Epithelial cell of esophagus (primary cell): ENCODE data around the gene NLRC5.
A peak's percentile ranks its signal among the peaks of the same experiment; 100 is the strongest.
"Not testable (repeated sequence)": the region's sequence is repeated elsewhere in the genome, so short reads cannot be mapped to it uniquely, and the experiment has no call there.

ENCODE experiments used
- DNase-seq: peaks from one replicate; pipeline ENCODE4 v3.0.0; 2010; ENCODE audit warnings: low read depth
- H3K4me3 ChIP-seq: 2 replicates; pipeline ENCODE4 v1.5.1; 2011; ENCODE audit warnings: mild to moderate bottlenecking, low read length, control low read depth
- CTCF ChIP-seq: IDR thresholded peaks from 2 replicates; pipeline ENCODE4 v1.5.1; 2011; ENCODE audit warnings: low read depth, mild to moderate bottlenecking, low read length, control low read depth, inconsistent platforms; ENCODE audit not compliant: insufficient read depth; ENCODE audit errors: missing control alignments

The NLRC5 gene

GRCh38 chr16:57055671-57056070 lies 66.3 kb downstream of the NLRC5 start:
- TF ChIP-seq CTCF: no peak
- no peak overlapping the region for H3K4me3 ChIP-seq
- DNase-seq: no peak

GRCh38 chr16:57058291-57058861 lies 69.0 kb downstream of the NLRC5 start:
- no peak for DNase-seq
- TF ChIP-seq CTCF: no peak
- no peak overlapping the region for H3K4me3 ChIP-seq

- TF ChIP-seq CTCF: no peak
- no peak overlapping the region for H3K4me3 ChIP-seq
- no peak for DNase-seq
Observed at GRCh38 chr16:57060323-57061083, 71.1 kb downstream of the NLRC5 start.

- no peak for TF ChIP-seq CTCF
- peak; percentile 61 for DNase-seq
- no peak overlapping the region for H3K4me3 ChIP-seq
Observed at GRCh38 chr16:57061084-57061905, 71.9 kb downstream of the NLRC5 start.

- no peak for TF ChIP-seq CTCF
- DNase-seq: no peak
- H3K4me3 ChIP-seq: no peak overlapping the region
Observed at GRCh38 chr16:57062329-57062728, 73.0 kb downstream of the NLRC5 start.

GRCh38 chr16:57063189-57063588 lies 73.8 kb downstream of the NLRC5 start:
- DNase-seq, H3K4me3 ChIP-seq: not testable (repeated sequence)

GRCh38 chr16:57064995-57065394 lies 75.6 kb downstream of the NLRC5 start:
- TF ChIP-seq CTCF: no peak

More at GRCh38 chr16:57064995-57065394, 75.6 kb downstream of the NLRC5 start:
- no peak for DNase-seq
- H3K4me3 ChIP-seq: no peak overlapping the region
